ENCODE data around the gene BRIP1.

BRIP1 gene

DNA sequence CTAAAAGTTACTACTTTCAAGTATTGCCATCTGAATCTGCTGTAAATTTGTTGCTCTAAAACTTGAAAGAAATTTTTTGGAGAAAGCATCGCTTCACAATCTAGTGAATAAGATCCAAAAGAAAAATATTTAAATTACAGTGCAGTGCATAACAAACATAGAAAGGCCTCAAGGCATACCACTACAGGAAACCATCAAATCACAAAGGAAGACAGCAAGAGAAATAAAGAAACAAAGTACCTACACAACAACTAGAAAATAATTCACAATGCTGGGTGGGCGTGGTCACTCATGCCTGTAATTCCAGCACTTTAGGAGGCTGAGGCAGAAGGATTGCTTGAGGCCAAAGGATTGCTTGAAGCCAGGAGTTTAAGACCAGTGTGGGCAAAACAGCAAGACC lies 104.9 kb downstream of the BRIP1 start:
- no peak for DNase-seq (ENCODE audit: low read depth, low spot score)

DNA sequence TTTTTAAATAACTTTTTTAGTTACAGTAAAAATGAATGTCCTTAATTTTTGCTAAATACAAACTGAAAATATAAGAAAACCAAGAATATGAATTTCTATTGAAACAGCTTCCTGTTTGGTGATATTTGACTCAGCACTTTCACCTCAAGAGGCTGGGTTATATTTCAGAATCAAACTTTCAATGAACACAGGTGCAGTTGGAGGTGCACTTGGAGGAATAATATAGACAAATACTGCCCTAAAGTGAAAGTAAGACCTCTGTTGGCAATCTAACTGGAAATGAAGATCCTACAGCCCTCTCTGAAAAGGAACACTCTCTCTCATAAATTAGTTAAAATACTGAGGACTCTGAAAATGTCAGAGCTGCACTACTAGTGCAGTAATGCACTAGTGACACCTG lies 106.2 kb downstream of the BRIP1 start:
- DNase-seq (ENCODE audit: low read depth, low spot score) = no peak

GRCh38 chr17:61756561-61756960 lies 106.8 kb downstream of the BRIP1 start:
- no peak for DNase-seq (ENCODE audit: low read depth, low spot score)

DNA sequence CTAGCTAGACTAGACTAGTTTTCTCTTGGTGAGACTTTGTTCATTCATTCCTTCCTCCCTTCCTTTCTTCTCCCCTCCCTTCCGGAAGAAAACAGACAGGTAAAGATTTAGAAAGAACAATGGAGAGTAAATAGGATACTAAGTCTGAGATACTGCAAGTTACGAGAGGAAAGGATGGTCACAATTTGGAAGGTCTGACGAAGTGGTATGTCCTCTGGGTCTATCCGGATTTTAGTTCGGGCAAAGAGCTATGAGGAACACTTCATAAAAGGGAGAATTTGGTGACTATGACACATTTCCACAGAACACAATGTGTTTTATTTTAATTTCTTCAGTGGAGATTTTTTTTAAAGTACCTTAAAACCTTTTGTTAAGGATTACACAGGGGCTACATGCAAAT lies 107.7 kb downstream of the BRIP1 start:
- DNase-seq (ENCODE audit: low read depth, low spot score) = no peak

- no peak for DNase-seq (ENCODE audit: low read depth, low spot score)
Measured at GRCh38 chr17:61755078-61755477, 108.2 kb downstream of the BRIP1 start.

DNA sequence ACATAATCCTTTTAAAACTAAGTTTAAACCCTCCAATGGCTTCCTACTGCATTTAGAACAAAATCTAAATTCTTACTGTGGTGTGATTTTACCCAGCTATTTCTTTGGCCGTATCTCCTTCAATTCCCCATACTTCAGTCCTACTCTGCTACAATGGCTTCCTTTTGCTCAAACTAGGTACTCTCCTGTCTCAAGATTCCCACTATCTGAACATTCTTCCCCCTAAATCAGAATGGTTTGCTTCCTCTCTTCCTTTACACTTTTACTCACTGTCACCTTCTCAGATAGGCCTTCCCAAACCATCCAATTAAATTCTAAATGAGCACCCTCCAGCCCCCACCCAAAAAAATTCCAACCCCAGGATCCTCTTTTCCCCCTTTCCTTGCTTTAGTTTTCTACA lies 109.2 kb downstream of the BRIP1 start:
- no peak for DNase-seq (ENCODE audit: low read depth, low spot score)

- DNase-seq (ENCODE audit: low read depth, low spot score) = no peak
Measured at GRCh38 chr17:61753696-61754095, 109.6 kb downstream of the BRIP1 start.

- no peak for DNase-seq (ENCODE audit: low read depth, low spot score)
Measured at GRCh38 chr17:61750656-61751055, 112.7 kb downstream of the BRIP1 start.

- no peak for DNase-seq (ENCODE audit: low read depth, low spot score)
Measured at GRCh38 chr17:61749823-61750404, 113.4 kb downstream of the BRIP1 start.

DNA sequence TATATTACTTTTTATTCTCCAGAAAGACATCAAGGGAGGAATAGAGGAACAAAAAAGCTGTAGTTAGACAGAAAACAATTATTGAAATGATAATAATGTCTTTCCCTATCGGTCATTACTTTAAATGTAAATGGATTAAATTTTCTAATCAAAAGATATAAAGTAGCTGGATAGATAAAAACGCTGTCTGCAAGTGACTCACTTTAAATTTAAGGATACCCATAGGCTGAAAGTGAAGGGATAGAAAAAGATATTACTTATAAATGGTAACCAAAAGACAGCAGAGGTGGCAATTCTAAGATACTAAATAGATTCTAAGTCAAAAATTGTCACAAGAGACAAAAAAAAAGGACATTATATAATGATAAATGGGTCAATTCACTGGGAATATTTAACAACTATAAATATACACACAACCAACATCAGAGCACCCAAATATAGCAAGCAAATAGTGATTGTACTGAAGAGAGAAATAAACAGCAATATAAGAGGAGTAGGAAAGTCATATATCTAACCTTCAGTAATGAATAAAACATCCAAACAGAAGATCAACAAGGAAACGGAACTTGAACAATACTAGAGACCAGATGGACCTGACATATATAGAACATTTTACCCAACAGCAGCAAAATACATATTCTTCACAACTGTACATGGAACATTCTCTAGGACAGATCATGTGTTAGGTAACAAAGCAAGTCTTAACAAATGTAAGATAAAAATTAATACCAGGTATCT lies 116.9 kb downstream of the BRIP1 start:
- no peak for DNase-seq (ENCODE audit: low read depth, low spot score)

GRCh38 chr17:61744804-61745203 lies 118.5 kb downstream of the BRIP1 start:
- no peak for DNase-seq (ENCODE audit: low read depth, low spot score)

DNA sequence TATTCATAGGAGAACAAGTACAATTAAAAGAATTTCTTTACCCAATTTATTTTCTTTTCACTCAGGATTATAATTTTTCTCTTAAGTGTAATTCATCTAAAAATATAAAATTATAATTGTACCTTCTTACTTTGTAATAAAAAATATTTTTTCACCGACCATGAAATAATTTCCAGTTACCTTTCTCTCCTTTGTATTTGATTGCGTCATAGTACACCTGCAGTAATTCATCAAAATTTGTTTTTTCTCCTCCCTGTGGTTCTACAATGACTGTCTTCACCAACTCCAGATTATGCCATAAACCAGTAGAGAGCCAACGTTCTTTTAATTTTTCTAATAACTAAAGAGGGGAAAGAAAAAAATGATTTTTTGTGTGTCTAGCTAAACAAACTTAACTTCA lies 119.1 kb downstream of the BRIP1 start:
- DNase-seq (ENCODE audit: low read depth, low spot score) = no peak

- DNase-seq (ENCODE audit: low read depth, low spot score) = no peak
Measured at GRCh38 chr17:61743766-61744165, 119.6 kb downstream of the BRIP1 start.

GRCh38 chr17:61739002-61739401 lies 124.3 kb downstream of the BRIP1 start:
- DNase-seq (ENCODE audit: low read depth, low spot score) = no peak

DNA sequence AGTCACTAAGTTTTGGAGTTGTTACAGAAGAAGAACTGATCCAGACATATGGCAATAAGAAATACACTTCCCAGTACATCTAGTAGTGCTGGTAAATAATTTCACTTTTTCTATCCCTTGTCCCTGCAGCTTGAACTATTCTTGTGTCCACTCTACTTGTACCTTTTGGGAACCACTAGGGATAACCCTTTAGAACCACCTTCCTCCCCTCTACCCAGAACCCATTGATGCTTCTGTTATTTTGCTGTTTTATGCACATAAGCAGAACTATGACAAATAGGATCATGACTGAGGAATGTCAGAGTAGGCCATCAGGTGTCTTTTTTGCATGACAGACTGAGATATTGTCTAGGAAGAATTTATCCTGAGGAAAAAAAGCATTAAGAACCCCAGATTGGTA lies 125.1 kb downstream of the BRIP1 start:
- no peak for DNase-seq (ENCODE audit: low read depth, low spot score)

DNA sequence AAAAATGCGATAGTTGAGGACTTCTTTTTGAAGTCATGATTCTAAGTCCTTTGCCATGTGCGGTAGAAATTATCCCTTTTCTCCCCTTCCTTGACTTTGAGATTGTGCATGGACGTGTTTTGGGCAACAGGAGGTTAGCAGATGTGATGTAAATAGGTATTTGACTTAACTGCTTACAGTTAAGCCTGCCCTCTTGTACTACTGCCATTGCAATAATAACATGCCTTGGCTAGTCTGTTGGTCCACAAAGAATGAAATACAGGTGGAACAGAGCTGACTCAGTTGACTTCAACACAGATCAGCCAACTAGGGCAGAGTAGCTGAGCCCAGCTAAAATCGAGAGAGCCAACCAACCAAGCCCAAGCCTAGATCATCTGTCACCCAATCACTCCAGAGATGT lies 125.5 kb downstream of the BRIP1 start:
- no peak for DNase-seq (ENCODE audit: low read depth, low spot score)

GRCh38 chr17:61736438-61736837 lies 126.9 kb downstream of the BRIP1 start:
- no peak for DNase-seq (ENCODE audit: low read depth, low spot score)

DNA sequence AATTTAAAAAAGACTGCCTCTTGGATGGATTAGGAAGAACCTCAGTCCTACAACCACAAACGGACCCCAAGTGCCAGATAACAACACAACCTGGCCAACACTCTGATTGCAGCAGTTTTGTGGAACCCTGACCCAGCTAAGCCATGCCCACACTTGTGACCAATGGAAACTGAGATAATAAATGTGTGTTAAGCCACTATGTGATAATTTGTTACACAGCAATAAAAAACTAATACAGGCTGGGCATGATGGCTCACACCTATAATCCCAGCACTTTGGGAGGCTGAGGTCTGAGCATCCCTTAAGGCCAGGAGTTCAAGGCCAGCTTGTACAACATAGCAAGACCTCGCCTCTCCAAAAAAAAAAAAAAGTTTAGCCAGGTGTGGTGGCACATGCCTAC lies 127.5 kb downstream of the BRIP1 start:
- DNase-seq (ENCODE audit: low read depth, low spot score) = no peak

DNA sequence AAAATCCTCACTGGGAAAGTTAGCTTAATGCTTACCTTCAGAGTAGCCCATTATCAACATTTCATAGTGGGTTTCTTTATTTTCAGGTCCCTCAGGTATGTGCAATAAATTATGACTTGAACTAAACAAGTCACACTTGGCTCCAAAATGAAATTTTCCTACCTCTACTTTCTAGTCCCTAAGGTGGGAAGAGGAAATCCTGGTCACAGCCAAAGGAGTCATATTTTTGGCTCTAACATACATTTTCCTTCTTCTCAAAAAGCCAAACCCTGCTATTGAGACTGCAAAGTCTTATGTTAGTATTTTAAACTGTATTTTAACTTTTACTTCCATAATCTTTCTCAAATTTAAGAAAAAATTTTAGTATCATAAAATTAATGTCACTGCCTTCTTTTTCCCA lies 128.9 kb downstream of the BRIP1 start:
- DNase-seq (ENCODE audit: low read depth, low spot score) = no peak

DNA sequence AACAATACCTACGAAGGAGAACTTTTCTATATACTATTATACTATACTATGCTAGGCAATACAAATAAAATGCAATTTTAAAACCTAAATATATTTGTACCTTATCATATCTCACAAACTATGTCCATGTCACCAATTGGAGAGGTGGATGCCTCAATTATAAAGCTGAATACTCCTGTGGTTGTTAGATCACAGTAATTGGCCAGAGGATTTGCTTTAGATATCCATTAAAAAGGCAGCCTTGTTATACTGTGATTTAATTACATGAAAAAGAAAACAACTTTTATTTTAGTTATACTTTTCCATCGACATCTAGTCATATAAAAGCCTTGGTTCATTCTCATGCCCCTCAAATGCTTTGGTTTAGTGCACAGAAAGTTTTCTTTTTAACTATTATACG lies 129.3 kb downstream of the BRIP1 start:
- no peak for DNase-seq (ENCODE audit: low read depth, low spot score)

DNA sequence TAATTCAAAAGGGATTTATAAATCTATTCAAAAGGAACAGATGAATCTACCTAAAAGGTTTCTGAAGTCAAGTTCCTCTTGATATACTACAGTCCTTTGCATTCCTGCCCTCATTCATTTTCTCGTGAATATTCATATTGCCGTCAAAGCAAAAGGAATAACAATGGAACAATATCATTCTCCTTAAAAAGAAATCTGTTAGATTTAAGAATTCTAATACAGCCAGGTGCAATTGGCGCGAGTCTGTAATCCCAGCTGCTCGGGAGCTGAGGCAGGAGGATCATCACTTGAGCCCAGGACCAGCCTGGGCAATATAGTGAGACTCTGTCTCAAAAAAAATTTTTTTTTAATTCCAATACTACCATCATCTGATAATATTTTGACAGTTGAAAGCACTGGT lies 130.3 kb downstream of the BRIP1 start:
- DNase-seq (ENCODE audit: low read depth, low spot score) = no peak

GRCh38 chr17:61732169-61732568 lies 131.2 kb downstream of the BRIP1 start:
- no peak for DNase-seq (ENCODE audit: low read depth, low spot score)

GRCh38 chr17:61731330-61731729 lies 132.0 kb downstream of the BRIP1 start:
- DNase-seq (ENCODE audit: low read depth, low spot score) = no peak

All from smooth muscle cell of the brain vasculature (primary cell).